NCI-H1105 (cell line): ENCODE data around the gene PRKAG2.

Experiments used
- DNase-seq: peaks from one replicate; lab custom pipeline; 2025; lab: John Stamatoyannopoulos, UW

PRKAG2 gene

GRCh38 chr7:151866028-151866427, 10.9 kb downstream of the PRKAG2 start:
- no peak for DNase-seq

GRCh38 chr7:151865070-151865670, 11.7 kb downstream of the PRKAG2 start:
- no peak for DNase-seq

DNA sequence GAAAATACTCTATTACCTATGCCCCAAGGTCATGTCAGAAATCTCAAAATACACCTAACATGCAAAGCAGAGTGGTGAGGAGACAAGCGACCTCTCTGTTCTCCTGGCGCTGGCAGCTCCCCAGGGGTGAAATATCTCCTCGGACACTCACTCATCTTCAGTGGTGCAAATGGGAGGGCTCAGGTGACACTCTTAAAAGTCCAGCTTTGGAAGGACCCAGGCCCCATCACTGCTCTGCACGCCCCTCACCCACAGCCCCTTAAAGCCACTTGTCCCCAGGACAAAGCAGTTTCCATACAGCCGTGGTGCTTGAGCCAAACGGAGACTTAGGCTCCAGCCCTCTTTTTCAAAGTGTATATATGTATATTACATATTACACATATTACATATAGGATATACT, 12.4 kb downstream of the PRKAG2 start:
- no peak for DNase-seq

- no peak for DNase-seq
These were observed 12.8 kb downstream of the PRKAG2 start for GRCh38 chr7:151864081-151864480.

DNA sequence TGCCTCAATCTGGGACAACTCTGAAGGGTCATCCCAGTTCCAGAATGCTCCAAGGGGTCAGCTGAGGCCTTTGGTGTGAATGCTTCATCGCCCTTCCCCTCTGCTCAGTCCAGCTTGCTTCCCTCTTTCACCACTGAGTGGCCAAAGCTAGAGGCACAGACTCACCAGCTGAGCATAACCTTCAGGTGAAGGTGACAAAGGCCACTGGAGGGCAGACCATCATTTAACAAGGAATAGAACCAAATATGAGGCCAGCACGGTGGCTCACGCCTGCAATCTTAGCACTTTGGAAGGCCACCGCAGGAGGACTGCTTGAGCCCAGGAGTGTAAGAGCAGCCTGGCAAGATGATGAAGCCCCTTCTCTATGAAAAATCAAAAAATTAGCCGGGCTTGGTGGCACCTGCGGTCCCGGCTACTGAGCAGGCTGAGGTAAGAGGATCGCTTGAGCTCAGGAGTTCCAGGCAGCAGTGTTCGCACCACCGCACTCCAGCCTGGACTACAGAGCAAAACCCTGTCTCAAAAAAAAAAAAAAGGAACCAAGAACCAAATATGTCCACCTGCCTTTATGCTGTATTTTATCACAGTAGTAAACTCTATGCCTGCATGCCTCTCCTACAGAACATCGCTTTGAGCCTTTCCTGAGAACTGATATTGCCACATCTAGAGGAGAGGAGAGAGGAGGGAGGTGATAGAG, 13.4 kb downstream of the PRKAG2 start:
- DNase-seq = no peak

DNA sequence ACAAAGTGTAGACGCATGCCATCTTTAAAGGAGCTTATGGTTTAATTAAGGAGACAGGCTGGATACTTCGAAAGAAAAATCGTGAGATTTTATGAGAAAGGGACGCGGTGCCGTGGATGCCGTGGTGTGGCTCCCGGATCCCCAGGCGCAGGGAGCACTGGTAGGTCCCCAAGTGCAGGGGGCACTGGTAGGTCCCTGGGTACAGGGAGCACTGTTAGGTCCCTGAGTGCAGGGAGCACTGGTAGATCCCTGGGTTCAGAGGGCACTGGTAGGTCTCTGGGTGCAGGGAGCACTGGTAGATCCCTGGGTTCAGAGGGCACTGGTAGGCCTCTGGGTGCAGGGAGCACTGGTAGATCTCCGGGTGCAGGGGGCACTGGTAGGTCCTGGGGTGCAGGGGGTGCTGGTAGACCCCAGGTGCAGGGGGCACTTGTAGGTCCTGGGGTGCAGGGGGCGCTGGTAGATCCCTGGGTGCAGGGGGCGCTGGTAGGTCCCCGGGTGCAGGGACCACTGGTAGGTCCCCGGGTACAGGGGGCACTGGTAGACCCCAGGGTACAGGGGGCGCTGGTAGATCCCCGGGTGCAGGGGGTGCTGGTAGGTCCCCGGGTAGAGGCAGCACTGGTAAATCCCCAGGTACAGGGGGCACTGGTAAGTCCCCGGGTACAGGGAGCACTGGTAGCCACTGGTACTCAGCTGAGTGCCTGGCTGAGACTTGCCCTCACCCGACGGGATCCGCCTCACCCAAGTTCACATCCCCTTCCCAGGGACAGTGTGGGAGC, 14.1 kb downstream of the PRKAG2 start:
- no peak for DNase-seq

DNA sequence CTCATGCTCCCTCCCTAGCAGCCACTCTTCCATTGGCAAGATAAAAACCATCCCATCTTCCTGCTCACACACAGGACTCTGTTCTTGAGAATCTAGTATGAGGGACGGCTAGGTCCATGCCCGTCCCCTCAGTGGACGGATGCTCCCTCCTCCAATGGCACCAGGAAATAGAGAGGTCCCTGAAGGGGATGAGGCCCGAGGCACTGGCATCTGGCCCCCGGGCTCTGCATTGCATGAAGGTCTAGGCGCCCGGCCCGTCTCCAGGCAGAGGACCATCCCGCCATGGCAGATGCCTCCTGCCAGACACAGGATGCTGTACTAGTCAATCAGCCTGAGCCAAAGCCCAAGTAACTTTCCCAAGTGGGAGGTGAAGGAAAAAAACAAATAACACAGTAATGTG, 15.0 kb downstream of the PRKAG2 start:
- no peak for DNase-seq

DNA sequence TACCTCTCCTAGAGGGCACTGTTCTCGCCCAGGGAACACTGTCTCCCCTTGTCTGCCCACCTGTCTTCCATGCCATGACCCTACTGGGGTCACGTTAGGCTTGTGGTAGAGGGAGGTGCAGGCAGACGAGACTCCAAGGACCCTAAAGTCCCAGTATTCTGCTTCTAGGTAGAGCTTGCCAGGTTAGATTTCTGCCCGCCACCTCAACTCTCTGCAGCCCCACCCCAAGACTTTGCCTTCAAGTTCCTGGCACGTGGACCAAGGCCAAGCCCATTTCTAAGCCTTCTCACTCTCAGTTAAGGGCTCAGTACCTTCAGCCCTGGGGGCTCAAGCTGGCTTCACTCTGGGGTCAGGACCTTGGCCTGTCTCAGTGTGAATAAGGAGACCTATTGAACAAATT, 16.1 kb downstream of the PRKAG2 start:
- no peak for DNase-seq

- no peak for DNase-seq
These were observed 16.8 kb downstream of the PRKAG2 start for GRCh38 chr7:151859948-151860685.

DNA sequence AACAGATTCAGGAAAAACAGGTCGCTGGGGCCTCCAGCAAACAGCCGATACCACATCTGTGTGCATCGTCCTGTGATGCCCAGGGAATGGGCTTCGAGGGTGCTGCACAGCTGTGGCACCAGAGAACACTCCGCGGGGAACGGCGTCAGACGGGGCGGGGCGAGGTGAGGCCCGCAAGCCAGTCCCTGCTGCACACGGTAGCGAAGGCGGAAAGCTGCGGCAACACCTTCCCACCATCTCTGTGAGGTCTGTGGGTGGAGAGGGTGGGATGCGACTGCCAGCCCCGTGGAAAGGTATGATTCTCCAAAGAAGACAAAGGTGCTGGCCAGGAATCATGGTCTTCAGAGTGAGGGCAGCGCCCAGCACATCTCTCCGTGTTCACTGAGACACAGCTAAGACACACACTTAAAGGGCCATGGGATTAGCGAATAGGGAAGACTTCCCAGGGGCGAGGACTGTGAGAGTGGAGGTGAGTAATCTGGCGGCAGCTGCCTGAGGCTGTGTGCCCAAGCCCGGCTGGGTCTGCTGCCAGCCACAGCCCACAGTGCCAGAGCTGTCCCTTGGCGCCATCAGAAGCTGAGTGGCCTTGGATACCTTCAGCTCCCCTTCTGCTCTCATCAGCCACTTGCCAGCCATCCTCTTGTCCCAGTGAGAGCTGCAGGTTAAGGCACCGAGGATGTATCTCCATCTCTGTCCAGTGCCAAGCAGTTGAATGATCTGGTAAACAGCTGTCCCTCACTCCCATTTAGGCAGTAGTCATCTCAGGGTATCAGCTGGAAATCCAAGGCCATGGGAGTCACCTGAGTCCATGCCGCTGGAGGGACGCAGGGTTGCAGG, 17.6 kb downstream of the PRKAG2 start:
- no peak for DNase-seq

DNA sequence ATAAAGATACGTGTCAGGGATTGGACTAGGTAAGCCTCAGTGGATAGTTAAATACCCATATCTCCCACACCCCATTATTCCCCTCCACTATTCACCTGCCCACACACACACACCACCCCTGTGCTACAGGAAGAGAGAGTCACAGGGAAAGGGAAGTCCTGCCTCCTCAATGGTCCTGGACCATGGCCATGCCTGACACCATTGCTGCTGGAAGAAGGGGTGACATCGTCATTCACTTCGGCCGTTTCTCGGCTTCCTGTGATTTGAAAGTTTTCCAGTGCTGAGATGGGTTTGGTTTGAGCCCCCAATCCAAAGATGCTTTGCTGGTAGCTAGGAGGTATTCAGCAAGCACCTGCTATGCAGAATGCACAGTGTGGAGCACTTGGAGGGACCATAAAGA, 18.5 kb downstream of the PRKAG2 start:
- DNase-seq = no peak

GRCh38 chr7:151857866-151858450, 19.0 kb downstream of the PRKAG2 start:
- no peak for DNase-seq

GRCh38 chr7:151857412-151857811, 19.5 kb downstream of the PRKAG2 start:
- DNase-seq = no peak

- DNase-seq = no peak
These were observed 20.4 kb downstream of the PRKAG2 start for GRCh38 chr7:151856516-151856915.

GRCh38 chr7:151856098-151856497, 20.8 kb downstream of the PRKAG2 start:
- no peak for DNase-seq

DNA sequence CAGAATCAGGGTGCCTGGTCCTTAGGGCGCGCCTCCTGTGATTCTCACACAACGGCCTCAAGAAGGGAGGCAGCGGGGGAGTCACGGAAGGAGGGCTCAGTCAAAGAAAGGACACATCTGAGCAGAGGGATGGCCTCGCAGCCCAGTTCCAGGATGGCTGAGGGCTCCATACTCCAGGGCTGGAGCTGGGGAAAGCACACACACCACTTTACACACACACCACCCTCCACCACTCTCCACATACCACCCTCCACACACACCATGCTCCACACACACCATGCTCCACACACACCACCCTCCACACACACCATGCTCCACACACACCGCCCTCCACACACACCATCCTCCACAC, 22.2 kb downstream of the PRKAG2 start:
- no peak for DNase-seq

DNA sequence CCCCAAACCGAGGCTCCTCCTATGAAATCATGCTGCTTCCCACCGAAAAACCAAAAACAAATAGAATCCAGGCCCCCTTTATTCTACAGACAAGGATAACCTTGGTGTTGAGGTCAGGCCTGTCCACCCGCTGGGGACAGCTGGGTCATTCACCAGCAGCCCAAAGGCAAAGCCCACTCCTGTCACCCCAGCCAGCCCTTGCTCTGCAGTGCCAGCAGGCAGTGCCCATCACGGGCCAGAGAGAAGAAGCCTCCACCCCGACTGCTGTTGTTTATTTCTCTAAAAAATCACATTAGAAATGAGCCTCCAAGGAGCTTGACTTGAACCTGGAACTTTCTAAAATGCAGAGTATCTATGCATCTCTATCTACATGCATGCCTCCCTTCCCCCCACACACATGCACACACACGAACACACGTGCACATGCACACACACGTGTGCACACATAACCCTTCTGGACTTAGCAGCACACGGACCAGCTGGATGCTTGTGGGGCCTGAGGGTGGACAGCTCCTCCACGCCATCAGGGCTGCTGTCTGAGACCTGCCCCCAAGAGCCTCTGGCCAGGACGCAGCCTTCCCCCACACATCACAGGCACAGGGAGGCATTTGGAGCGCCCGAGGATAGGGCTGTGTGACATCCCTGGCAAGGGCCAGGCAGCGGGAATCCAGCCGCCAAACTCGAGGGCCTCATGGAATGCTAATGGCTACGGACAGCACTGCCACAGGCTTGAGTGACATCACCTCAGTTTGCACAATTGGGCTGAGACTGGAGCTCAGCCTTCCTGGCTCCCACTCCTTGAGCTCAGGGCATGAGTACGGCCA, 22.8 kb downstream of the PRKAG2 start:
- DNase-seq = no peak

DNA sequence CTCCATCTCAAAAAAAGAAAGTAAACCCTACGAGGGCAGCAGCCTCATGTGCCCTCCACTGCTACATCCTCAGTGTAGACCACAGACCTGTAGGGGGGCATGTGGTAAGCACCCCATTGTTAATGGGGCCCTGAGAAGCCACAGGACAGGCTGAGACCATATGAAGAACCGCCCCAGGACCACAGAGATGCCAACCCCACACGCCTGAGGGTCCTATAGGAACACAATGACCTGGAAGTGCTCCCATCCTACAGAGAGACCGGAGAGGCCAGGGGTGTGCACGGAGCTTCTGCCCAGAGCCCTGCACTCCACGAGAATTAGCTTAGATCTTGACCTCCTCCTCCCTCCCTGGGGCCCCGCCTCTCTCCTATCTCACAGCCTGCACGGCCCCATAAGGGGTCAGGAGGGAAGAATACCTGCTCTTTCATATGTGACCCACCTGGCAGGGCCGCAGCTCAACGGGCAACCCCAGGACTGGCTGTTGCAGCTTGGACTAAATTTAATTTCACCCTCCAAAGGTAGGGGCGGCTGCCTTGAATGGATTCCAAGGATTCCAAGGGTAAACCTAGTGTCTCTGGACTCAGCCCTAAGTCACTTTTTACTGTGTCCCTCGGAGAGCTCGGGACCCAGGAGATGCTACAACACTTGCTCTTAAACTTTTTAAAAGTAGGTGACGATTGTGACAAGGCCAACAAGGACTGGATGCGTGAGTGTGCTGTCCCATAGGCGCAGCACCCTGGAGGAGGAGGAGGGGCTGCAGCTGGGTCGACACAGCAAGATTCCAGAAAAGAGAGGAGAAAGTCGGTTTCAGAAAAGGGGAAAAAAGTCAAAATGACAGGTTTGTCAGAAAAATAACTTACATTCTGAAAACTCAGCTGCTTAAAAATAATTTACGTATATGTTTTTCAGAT, 24.2 kb downstream of the PRKAG2 start:
- no peak for DNase-seq

- DNase-seq = no peak
These were observed 25.1 kb downstream of the PRKAG2 start for GRCh38 chr7:151851782-151852181.
